Measurements from ENCODE around the gene TANGO2. TPM values are rescaled to one million over a fixed set of nuclear protein-coding genes. Genes with fewer than 3 reads are reported as not detected.

The TANGO2 gene
- total and polyA plus RNA-seq, 9 of the 15 experiments (the other 6 are each of a cell fraction or from before 2014, with no cell fraction given) = 15.5 to 94.9 (median 70.1) TPM

DNA sequence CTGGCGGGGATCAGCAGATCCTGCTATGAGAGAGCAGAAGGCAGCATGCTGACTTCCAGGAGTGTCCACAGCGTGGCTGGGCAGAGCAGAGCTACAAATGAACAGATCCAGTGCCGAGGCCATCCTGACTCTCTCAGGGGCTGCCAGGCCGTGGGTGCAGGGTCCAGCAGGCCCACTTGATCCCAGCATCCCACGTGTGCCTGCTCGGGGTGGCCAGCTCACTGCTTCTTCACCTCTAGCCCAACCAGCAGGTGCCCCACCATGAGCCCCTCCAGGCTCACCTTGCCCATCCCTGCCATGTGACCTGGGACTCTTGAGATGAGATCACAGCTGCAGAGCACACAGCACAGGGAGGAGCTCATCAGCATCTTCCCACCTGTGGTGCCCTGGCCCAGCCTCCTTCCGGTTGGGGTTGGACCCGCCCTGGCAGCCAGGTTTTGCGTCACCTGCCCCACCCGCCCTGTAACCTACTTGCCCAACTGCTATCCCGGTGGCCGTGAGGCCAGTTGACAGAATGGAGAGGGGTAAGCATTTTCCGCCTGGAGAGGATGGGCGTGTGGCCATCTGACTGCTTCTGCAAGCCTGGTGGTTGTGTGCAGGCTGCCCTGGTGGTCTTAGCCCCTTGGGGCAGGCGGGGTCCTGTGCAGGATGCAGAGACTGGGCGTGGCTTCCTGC lies 11.0 kb downstream of the TANGO2 start (continued):
- TF ChIP-seq RAD21 (CRISPR knock-in tag; conservative IDR thresholded peaks at IDR 0.05 in 1 of 2, IDR thresholded peaks at IDR 0.05 in 1 of 2) = no peak
- peak; percentile 59 for TF ChIP-seq RBBP5 (IDR thresholded peaks at IDR 0.05; ENCODE audit: borderline replicate concordance, insufficient read depth, low read length, poor library complexity, severe bottlenecking)
- no peak for TF ChIP-seq MCM3 (IDR thresholded peaks at IDR 0.05)
- no peak for TF ChIP-seq SMARCE1 (IDR thresholded peaks at IDR 0.05)
- 0 out of 2 replicates have a peak, but pooled peaks have one; percentile 15 for TF ChIP-seq ZNF77 (CRISPR knock-in tag; IDR thresholded peaks at IDR 0.05)
- no peak for TF ChIP-seq PML (IDR thresholded peaks at IDR 0.05; ENCODE audit: low read length)
- no peak for TF ChIP-seq LEF1 (IDR thresholded peaks at IDR 0.05)
- no peak for TF ChIP-seq NONO (IDR thresholded peaks at IDR 0.05; ENCODE audit: low read depth in 2 of 2, low read length in 1 of 2)
- TF ChIP-seq, protein P1, sequence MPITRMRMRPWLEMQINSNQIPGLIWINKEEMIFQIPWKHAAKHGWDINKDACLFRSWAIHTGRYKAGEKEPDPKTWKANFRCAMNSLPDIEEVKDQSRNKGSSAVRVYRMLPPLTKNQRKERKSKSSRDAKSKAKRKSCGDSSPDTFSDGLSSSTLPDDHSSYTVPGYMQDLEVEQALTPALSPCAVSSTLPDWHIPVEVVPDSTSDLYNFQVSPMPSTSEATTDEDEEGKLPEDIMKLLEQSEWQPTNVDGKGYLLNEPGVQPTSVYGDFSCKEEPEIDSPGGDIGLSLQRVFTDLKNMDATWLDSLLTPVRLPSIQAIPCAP (CRISPR knock-in tag; IDR thresholded peaks at IDR 0.05; ENCODE audit: borderline replicate concordance) = no peak
- TF ChIP-seq ZKSCAN1 (IDR thresholded peaks at IDR 0.05; ENCODE audit: low read depth, low read length) = no peak
- TF ChIP-seq PHTF2 (CRISPR knock-in tag; IDR thresholded peaks at IDR 0.05) = no peak
- no peak for TF ChIP-seq REST (IDR thresholded peaks at IDR 0.05; ENCODE audit: borderline replicate concordance)
- 0 out of 2 replicates have a peak, but pooled peaks have one; percentile 25 for TF ChIP-seq REST (CRISPR knock-in tag; IDR thresholded peaks at IDR 0.05; ENCODE audit: low read depth)
- no peak for TF ChIP-seq ZNF699 (CRISPR knock-in tag; IDR thresholded peaks at IDR 0.05; ENCODE audit: insufficient replicate concordance)
- no peak for TF ChIP-seq STAT5A (IDR thresholded peaks at IDR 0.05; ENCODE audit: borderline replicate concordance, low read length)
- TF ChIP-seq ZFX (CRISPR knock-in tag; IDR thresholded peaks at IDR 0.05) = no peak
- TF ChIP-seq IRF2 (CRISPR knock-in tag; IDR thresholded peaks at IDR 0.05) = no peak
- no peak for TF ChIP-seq ZNF766 (CRISPR knock-in tag; conservative IDR thresholded peaks at IDR 0.05)
- TF ChIP-seq FOXA1 (IDR thresholded peaks at IDR 0.05; ENCODE audit: borderline replicate concordance) = no peak
- no peak for TF ChIP-seq ZC3H11A (IDR thresholded peaks at IDR 0.05; ENCODE audit: low read depth, low read length)
- TF ChIP-seq FOSL1 (tag; conservative IDR thresholded peaks at IDR 0.05) = no peak
- TF ChIP-seq ZNF830 (CRISPR knock-in tag; IDR thresholded peaks at IDR 0.05) = no peak

All from K562 (cell line).